NCI-H1417 treated with DMSO at 0.1 percent for 48 hours (cell line): ENCODE data around the gene MTHFSD.

Experiments
- DNase-seq: peaks from one replicate; lab custom pipeline; 2025; lab: John Stamatoyannopoulos, UW

MTHFSD gene

GRCh38 chr16:86502856-86503748 is 51.9 kb downstream of the MTHFSD start:
- no peak for DNase-seq

GRCh38 chr16:86501989-86502855 is 52.8 kb downstream of the MTHFSD start:
- no peak for DNase-seq

GRCh38 chr16:86500708-86501510 is 54.1 kb downstream of the MTHFSD start:
- no peak for DNase-seq

GRCh38 chr16:86499889-86500707 is 54.9 kb downstream of the MTHFSD start:
- DNase-seq = no peak

- DNase-seq = no peak
Observed at GRCh38 chr16:86499440-86499786, 55.6 kb downstream of the MTHFSD start.

GRCh38 chr16:86498671-86499439 is 56.2 kb downstream of the MTHFSD start:
- no peak for DNase-seq

- no peak for DNase-seq
Observed at GRCh38 chr16:86498155-86498670, 56.8 kb downstream of the MTHFSD start.

- DNase-seq = no peak
Observed at GRCh38 chr16:86497551-86498021, 57.4 kb downstream of the MTHFSD start.

GRCh38 chr16:86496929-86497461 is 58.0 kb downstream of the MTHFSD start:
- DNase-seq = no peak

GRCh38 chr16:86496262-86496928 is 58.6 kb downstream of the MTHFSD start:
- no peak for DNase-seq

- no peak for DNase-seq
Observed at GRCh38 chr16:86495756-86496261, 59.2 kb downstream of the MTHFSD start.

- no peak for DNase-seq
Observed at GRCh38 chr16:86495357-86495701, 59.7 kb downstream of the MTHFSD start.

- no peak for DNase-seq
Observed at GRCh38 chr16:86494565-86495356, 60.3 kb downstream of the MTHFSD start.

- DNase-seq = no peak
Observed at GRCh38 chr16:86494039-86494564, 60.9 kb downstream of the MTHFSD start.

- no peak for DNase-seq
Observed at GRCh38 chr16:86492961-86493629, 61.9 kb downstream of the MTHFSD start.

- no peak for DNase-seq
Observed at GRCh38 chr16:86492267-86492960, 62.6 kb downstream of the MTHFSD start.

- no peak for DNase-seq
Observed at GRCh38 chr16:86491640-86492023, 63.4 kb downstream of the MTHFSD start.
